ENCODE measurements around the gene ZNF32. TPM values are rescaled to one million over a fixed set of nuclear protein-coding genes. Genes with fewer than 3 reads are reported as not detected.

ZNF32 gene
- total RNA-seq, 3 donors from 2014 or later = 10.6 to 46.5 (median 14.8) TPM

DNA sequence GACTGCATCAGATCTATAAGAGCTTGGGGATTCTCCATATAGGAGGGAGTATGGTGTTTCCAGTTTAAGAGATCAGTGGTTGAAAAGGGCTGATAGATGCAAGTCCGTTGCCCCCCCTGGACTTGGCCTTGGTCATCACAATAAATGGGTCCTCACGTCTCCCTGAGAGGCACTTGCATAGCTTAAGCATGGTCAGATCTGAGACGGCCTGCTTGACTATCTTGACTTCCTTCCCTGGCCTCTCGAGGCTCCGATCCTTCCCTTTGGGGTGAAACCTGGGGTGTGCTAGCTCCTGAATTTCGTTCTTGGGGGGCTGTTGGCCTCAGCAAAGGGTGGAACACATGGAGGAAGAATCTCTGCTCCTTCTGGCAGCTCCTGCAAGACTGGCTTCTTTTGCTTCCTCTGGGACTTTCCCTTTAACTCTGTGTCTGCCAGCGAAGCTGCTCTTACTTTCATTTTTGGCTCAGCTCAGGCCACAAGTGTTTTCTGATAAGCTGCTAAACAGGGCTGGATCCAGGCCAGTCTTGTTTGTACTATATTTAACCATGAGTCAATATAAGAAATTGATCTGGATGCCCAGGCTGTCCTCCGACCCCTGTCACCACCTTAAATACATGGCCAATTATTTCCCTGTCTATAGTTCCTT lies 53.6 kb downstream of the ZNF32 start:
- Histone ChIP-seq H3K36me3 (ENCODE audit: low read depth) (no peaks in the 10 kb centered on the region), H3K4me3 (no peak overlapping the region), H3K9me3 (peaks cover 4% of the 10 kb centered on the region), H3K4me1 (ENCODE audit: low read depth) (no peaks in the 10 kb centered on the region)
- TF ChIP-seq, protein P1, sequence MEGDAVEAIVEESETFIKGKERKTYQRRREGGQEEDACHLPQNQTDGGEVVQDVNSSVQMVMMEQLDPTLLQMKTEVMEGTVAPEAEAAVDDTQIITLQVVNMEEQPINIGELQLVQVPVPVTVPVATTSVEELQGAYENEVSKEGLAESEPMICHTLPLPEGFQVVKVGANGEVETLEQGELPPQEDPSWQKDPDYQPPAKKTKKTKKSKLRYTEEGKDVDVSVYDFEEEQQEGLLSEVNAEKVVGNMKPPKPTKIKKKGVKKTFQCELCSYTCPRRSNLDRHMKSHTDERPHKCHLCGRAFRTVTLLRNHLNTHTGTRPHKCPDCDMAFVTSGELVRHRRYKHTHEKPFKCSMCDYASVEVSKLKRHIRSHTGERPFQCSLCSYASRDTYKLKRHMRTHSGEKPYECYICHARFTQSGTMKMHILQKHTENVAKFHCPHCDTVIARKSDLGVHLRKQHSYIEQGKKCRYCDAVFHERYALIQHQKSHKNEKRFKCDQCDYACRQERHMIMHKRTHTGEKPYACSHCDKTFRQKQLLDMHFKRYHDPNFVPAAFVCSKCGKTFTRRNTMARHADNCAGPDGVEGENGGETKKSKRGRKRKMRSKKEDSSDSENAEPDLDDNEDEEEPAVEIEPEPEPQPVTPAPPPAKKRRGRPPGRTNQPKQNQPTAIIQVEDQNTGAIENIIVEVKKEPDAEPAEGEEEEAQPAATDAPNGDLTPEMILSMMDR (IDR thresholded peaks at IDR 0.05) = no peak
- DNase-seq = peak in 1 of 3 donors; percentile 30
- intact Hi-C loops (cut with DNase I, micrococcal nuclease) = no loop called here
- ATAC-seq = peak; percentile 79

Other genes starting within 250 kb of the ZNF32 start
- gene HNRNPF, start 239.7 kb downstream of the ZNF32 start, total RNA-seq = 100 to 1,000 TPM; 212 to 229 (median 227) TPM
- gene ZNF487, start 211.8 kb downstream of the ZNF32 start, total RNA-seq = 1 to 10 TPM; 4.2 to 7.6 (median 7.5) TPM
- gene ZNF239, start 74.3 kb downstream of the ZNF32 start, total RNA-seq = 1 to 10 TPM; 1.5 to 3.7 (median 1.9) TPM
- gene ZNF485, start 42.4 kb downstream of the ZNF32 start, total RNA-seq = 1 to 10 TPM; 2.4 to 5.8 (median 4.3) TPM